HG03196 (cell line): Measurements from ENCODE around the gene MYCBP.
"Not testable (repeated sequence)": the region's sequence is repeated elsewhere in the genome, so short reads cannot be mapped to it uniquely, and the experiment has no call there.

Experiments used
- ATAC-seq: cut with Tn5 transposase; IDR thresholded peaks from one replicate; pipeline ENCODE4 v1.9.1; 2021; ENCODE audit not compliant: unreplicated experiment

MYCBP gene

GRCh38 chr1:38873027-38873969, at the start of gene MYCBP:
MYCBP (minus strand) TSS chr1:38873348; CDS start chr1:38873305, 43 bp downstream.
- peak; percentile 97 for ATAC-seq

DNA sequence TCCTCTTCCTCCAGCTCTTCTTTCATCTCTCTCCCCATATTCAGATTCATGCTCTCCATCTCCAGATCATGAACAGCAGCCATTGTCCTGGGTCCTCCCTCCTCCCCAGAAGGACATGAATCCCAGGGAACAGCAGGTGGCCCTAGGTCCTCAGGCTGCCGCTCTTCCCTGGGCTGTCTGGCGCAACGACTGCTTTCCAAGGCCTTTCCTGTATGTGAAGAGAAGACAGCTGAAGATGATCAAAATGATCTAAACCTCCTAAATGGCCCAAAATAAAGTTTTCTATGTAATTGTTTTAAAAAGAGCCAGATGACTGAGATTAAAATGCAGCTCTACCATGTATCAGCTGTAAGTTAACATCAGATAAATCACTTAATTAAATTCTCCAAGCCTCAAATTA, 46.0 kb upstream of the MYCBP start:
- no peak for ATAC-seq

GRCh38 chr1:38918568-38918967, 45.4 kb upstream of the MYCBP start:
- no peak for ATAC-seq

DNA sequence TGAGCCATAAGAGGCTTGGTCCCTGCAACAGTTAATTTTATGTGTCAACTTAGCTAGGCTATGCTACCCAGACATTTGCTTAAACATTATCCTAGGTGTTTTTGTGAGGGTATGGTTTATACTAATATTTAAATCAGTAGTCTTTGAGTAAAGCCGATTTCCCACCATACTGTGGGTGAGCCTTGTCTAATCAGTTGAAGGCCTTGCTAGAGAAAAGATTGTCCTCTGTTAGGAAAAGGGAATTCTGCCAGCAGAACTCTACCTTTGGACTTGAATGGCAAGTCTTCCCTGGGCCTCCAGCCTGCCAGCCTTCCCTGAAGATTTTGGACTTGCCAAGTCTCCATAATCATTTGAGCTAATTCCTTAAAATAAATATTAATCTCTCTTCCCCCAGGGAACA, 44.6 kb upstream of the MYCBP start:
- no peak for ATAC-seq

- ATAC-seq = no peak
Observed at GRCh38 chr1:38917337-38917736, 44.2 kb upstream of the MYCBP start.

DNA sequence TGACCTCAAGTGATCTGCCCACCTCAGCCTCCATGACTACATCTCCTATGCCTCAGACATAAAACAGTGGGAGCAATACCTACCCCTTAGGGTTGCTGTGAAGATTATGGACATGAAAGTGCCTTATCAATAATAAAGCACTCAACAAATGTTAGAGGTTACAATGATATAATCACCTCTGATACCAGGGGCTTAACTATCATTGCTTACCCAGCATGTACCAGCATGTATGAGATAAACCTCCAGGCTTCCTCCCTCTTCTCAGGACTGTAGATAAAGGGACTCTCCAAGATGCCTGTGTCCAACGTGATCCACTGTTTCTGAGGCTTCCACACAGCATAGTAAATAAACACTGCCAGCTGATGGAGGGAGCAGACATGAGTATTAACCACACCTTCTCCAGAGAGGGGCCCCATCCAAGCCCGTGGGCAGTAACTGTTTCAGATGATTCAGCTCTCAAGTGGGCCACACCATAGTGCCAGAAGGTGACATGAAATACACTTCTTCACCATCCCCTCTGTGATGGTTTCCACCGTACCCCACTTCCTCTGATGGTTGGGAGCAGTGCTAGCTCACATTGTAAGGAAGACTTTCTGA, 42.3 kb upstream of the MYCBP start:
- no peak for ATAC-seq

DNA sequence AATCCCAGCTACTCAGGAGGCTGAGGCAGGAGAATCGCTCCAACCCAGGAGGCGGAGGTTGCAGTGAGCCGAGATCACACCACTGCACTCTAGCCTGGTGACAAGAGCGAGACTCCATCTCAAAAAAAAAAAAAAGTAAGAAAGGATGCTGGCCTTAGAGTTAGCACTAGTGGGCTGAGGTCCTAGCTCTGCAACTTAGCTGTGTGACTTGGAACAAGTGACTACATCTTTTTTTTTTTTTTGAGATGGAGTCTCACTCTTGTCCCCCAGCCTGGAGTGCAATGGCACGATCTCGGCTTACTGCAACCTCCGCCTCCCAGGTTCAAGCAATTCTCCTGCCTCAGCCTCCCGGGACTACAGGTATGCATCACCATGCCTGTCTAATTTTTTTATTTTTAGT, 41.8 kb upstream of the MYCBP start:
- ATAC-seq = not testable (repeated sequence)

- no peak for ATAC-seq
Observed at GRCh38 chr1:38908821-38909220, 35.7 kb upstream of the MYCBP start.

DNA sequence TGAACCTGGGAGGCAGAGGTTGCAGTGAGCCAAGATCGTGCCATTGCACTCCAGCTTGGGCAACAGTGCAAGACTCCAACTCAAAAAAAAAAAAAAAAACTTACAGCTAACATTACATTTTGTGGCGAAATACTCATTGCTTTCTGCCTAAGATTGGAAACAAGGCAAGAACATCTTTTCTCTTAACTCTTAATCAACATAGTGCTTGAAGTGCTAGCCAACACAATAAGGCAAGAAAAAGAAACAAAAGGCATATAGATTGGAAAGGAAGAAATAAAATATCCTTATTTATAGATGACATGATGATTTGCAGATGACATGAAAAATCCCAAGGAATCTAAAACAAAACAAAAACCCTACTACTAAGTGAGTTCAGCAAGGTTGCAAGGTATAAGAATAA, 32.8 kb upstream of the MYCBP start:
- no peak for ATAC-seq

DNA sequence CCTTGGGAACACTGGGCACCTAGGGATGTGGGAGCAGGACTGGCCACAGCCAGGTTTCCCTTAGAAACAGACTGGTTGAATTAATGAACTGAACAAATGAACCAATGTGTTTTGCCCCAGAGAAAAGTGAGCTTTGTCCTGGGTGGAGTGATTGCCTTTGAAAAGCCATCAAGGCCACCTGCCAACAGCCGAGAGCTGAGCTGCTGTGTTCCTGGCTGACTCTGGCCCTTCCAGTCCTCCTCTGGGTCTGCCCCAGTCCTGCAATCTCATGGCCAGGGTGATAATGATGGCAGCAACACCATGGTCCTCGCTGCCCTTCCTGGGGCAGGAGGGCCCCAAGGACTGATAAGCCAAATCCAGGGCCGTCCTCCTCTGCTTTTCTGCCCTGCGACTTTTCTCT, 26.4 kb upstream of the MYCBP start:
- ATAC-seq = no peak

DNA sequence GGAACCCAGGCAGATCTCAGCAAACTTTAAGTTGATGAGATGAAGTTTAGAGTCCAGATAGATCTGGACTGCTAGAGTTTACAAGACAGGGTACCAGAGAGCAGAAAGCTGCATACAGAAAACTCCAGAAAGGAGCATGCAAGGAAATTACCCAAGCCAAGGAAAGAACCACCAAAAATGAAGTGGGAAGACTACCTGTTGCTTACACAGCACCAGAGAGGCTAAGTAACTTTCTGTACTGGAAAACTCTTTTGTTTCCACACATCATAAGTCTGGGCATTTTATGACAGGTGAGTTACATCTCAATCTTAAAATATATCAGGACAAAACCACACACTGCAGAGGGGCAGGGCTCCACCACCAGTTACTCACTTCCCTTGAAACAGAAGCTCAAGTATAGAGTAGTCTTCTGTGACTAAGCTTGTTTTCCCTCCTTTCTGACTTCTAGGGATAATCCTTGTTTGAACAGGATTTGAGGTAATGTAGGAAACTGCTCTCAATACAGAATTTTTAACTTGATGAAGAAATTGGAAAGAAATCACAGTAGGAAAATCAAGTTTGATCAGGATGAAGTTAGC, 25.6 kb upstream of the MYCBP start:
- ATAC-seq = no peak

GRCh38 chr1:38896169-38896568, 23.0 kb upstream of the MYCBP start:
- no peak for ATAC-seq

GRCh38 chr1:38892976-38893375, 19.8 kb upstream of the MYCBP start:
- ATAC-seq = no peak

DNA sequence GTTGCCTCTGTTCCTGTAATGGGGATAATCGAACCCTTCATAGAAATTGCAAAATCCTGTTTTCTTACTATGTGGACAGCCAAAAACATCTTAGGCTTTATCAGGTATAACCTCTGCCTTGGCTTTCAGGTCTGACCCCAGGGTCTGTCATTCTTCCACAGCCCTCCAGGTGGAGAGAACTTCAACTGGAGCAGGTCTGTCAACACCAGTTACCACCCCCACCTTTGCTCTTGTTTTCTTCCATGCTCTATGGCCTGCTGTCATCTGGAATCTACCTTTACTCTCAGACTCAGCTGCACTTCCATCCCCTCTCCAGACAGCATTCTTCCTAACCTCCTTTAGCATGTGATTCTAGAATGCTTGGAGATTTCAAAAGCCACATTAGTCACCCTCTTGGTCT, 18.6 kb upstream of the MYCBP start:
- ATAC-seq = no peak

- ATAC-seq = no peak
Observed at GRCh38 chr1:38889589-38889988, 16.4 kb upstream of the MYCBP start.

GRCh38 chr1:38888423-38889333, 15.5 kb upstream of the MYCBP start:
- no peak for ATAC-seq

DNA sequence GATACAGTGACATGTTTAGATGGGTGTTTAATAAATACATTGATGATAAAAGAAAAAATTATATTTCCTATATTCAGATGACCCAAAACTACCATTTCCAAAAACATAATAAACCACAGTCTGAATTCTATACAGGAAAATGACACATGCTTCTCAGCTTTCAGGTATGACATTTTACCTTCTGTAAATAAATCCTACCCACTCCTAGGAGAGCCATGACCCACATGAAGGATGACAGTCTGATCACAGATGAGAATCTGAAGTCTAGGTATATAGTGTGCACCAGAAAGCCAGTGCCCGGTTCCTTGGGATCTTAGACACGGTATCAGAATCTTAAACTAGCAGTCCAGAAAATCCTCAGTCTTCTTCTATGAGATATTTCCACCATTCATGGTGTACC, 11.9 kb upstream of the MYCBP start:
- ATAC-seq = no peak

DNA sequence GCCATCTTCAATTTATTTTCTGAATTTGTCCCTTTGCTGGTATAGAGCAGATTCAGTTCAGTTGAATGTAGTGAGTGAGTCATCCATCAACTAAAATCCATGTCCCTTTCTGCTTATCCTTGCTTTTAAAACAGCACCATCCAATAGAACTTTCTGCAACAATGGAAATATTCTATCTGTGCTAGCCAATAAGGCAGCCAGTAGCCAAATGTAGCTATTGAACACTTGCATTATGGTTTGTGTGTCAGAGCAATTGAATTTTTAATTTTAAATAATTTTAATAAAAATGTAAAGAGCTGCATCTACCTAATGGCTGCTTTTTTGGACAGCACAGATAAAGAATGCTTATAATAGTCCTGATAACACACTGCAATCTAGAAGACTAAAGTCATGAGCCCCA, 8.3 kb upstream of the MYCBP start, which contains the start of gene GJA9:
Gene GJA9, minus strand, starts transcription at position 101 of the 400 bp plus-strand sequence. CDS start 5,489 bp downstream, outside the sequence.
- no peak for ATAC-seq

- ATAC-seq = no peak
Observed at GRCh38 chr1:38875811-38876210, 2.7 kb upstream of the MYCBP start.

DNA sequence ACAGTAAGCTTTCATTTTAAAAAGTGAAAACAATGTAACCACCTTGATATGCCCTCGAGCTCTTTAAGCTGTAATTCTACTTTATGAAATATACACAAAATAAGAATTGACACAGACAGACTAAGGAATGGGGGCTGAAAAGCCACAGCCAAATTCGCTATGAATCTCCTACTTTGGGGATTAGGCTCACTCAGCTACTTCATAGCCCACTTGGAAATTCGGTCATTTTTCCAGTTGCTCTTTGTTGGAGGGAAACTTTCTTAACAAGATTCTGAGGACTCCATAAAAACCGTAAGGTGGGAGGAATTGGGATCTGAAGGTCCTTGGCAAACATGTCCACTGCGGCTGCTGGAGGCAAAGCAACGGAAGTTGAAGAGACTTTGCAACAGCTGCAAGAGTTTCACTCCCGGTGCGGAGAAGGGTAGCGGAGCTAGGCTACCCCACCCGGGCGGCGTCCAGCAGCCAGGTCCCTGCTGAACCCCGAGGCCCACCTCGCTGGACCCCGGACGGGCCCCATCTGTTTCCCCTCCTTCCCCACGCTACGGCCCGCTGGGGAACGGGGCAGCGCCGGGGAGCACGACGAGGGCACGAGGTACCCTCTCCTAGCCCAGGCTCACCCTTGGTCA, 634 bp downstream of the MYCBP start:
- peak; percentile 29 for ATAC-seq
